HG03039 (cell line): ENCODE data around the gene SSX2IP.
"Not testable (repeated sequence)": the region's sequence is repeated elsewhere in the genome, so short reads cannot be mapped to it uniquely, and the experiment has no call there.

Source experiments
- ATAC-seq: cut with Tn5 transposase; IDR thresholded peaks from one replicate; pipeline ENCODE4 v1.9.1; 2021; ENCODE audit warnings: mild to moderate bottlenecking, moderate library complexity; ENCODE audit not compliant: unreplicated experiment

The SSX2IP gene

DNA sequence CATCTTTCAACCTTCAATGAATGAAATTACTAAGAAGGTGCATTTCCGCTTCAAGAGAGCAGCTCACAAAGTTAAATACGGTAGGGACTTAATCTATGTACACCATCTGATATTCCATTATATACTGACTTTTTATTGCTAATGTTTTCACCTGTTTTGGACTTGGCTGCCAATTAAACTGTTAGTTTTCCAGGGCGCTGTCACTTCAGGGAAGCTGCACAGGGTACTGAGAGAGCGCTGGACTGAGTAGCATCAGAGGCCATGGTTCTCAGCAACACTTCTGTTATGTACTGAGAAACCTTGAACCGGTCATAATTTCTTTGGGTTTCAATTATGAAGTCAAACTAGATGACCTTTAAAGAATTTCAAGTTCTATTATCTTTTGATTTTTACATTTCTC, 8.2 kb downstream of the SSX2IP start:
- ATAC-seq, result no peak

GRCh38 chr1:84677415-84678099, 12.7 kb downstream of the SSX2IP start:
- no peak for ATAC-seq

DNA sequence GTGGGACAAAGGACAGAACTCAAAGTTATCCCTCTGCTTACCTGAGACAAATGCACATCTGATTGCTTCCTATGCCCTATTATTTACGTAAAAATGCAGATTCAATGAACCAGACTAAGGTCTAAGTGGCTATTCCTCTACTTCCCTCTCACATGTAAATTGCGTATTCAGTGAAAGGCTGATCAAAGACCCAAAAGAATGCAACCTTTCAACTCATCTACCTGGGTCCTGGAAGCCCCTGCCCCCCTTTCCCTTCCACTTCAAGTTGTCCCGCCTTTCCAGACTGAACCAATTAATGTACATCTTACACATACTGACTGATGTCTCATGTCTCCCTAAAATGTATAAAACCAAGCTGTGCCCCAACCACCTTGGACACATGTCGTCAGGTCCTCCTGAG, 14.6 kb downstream of the SSX2IP start:
- ATAC-seq, result no peak

GRCh38 chr1:84675106-84675505, 15.2 kb downstream of the SSX2IP start:
- ATAC-seq, result no peak

GRCh38 chr1:84674705-84675104, 15.6 kb downstream of the SSX2IP start:
- no peak for ATAC-seq

- ATAC-seq, result no peak
These were observed 16.2 kb downstream of the SSX2IP start for GRCh38 chr1:84674021-84674420.

DNA sequence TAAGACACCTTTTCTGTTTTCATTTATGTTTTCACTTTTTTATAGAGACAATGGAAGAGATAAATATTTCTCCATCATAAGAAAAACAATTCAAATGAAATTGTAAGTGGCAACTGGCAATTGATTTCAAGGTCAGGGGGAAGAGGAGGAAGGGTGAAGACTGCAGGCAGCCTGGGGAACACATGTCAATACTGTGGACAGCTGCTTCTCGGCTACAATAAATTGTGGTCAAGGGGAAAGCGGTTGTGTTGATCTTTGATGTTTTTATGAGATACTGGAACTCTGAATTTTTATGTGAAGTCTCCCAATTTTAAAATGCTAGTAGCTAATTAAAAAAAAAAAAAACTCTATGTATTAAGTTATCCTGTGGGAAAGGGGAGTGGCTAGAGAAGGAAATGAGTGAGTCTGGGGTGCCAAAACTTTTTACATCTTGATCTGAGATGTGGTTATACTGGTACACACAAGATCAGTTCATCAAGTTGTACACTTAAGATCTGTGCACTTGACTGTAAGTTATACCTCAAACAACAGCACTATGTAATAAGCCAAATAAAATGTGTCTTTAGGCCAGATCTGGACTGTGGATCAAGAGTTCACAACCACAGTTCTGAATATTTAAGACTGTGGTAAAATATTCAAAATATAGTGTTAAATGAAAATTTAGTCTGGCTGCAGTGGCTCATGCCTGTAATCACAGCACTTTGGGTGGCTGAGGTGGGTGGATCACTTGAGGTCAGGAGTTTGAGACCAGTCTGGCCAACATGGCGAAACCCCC, 18.0 kb downstream of the SSX2IP start:
- ATAC-seq, result no peak

- no peak for ATAC-seq
These were observed 20.4 kb downstream of the SSX2IP start for GRCh38 chr1:84669831-84670230.

DNA sequence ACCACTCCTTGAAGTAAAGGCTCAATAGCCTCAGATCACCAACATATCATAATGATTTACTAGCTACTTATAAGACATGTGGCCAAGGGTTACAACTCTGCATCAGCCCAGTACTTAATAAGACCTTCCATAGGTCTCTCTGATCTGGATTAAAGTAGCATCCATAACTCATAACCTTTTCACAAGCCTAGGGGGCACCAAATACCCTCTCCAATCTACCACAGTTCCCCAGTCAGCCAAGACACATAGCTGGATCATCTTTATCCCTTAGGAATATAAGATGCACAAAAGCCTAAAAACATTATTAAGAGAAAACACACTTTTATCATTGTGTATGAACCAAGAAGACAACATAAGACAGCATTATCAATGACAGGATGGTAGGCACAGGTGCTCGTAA, 22.1 kb downstream of the SSX2IP start:
- ATAC-seq, result no peak

DNA sequence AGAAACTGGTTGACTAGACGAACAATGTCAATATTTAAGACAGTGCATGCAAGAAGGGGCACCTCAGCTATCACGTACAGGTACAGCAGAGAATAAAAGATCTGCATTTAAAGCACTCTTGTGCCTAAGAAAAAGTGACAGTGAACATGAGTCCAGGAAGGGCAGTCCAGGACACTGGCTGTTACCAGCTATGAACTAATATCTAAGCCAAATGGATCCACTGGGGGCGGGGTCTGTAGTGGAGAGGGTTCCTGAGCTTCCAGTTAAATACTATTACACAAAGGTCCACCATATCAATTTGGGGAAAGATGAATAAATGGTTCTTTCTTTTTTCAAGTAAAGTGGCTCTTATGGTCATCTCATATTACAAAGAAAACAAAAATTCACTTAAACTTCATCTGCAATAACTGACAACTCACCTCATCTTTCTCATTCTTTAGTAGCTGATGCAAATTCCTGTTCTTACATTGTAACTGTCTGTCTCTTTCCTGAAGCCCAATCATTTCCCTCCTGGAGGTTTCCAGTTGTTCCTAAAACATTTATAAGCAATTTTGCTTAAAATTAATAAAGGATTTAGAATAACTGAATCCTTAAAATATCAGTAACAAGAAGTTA, 24.5 kb downstream of the SSX2IP start:
- no peak for ATAC-seq

DNA sequence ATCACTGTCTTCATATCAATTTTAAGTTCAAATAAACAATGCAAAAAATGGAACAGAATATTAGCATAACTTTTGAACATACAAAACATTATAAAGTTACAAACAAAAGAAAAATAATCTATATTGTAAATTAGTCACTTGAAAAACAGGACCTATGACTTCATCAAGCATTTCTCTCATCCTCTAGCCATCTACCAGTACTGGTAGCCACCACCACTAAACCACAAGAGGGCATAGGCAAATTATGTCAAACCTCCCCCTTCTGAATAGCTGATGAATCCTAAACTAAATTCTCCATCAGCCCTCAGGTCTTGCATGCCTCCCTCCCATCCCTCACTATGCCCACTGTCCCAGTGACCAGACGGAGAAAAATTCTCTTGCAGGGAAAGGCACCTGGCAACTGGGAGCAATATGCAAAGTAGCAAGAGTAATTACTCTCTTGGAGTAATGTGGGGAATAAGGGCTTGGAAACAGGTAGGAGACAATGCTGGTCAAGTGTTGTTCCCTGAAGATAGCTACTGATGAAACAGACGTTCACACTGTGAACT, 37.1 kb downstream of the SSX2IP start:
- ATAC-seq, result no peak

- ATAC-seq, result no peak
These were observed 45.8 kb downstream of the SSX2IP start for GRCh38 chr1:84644472-84644871.

DNA sequence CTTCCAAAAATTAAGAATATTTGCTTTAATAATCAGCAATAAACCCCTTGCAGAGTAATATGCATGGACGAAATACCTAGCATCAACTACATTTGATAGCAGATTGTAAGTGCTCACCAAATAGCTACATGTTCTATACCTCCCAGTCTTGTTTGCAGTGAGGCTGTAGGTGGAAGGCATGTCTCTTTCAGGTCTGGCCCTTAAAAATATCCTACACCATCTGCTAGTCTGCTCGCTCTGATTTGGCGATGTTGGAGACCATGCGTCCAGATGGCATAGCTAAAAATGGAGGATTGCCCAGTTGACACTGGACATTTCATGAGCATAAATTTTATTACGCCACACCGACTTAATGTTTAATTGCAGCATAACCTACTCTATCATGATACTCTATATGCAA, 47.1 kb downstream of the SSX2IP start:
- no peak for ATAC-seq

GRCh38 chr1:84642774-84643173, 47.5 kb downstream of the SSX2IP start:
- ATAC-seq, result no peak

DNA sequence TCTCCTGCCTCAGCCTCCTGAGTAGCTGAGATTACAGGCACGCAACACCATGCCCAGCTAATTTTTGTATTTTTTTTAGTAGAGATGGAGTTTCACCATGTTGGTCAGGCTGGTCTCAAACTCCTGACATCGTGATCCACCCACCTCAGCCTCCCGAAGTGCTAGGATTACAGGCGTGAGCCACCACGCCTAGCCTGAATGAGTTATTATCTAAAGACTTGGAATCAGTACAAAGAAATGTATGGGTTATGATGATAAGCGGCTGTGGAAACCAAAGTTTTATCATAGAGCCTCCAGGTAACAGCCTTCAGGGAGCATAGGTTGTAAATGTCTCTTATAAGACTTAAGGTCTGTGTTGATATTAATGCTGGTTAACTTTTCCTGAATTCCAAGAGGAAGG, 50.5 kb downstream of the SSX2IP start:
- ATAC-seq, result not testable (repeated sequence)

DNA sequence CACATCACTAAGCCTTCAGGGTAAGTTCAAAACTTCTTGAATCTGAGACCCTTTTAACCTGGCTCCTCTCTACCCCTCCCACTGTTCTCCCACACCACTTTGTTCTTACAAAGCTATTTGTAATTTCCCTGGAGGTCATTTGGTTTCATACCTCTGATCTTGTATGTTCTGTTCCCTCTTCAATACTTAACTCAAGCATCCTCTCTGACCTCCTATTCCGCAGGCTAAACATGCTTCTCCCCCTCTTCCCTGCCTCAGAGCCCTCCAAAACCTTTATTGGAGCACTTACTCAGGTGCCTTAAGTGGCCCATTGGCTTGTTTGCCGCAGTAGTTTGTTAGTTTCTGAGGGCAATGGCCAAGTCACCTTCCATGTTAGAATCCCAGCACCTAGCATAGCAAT, 54.8 kb downstream of the SSX2IP start:
- ATAC-seq, result no peak

DNA sequence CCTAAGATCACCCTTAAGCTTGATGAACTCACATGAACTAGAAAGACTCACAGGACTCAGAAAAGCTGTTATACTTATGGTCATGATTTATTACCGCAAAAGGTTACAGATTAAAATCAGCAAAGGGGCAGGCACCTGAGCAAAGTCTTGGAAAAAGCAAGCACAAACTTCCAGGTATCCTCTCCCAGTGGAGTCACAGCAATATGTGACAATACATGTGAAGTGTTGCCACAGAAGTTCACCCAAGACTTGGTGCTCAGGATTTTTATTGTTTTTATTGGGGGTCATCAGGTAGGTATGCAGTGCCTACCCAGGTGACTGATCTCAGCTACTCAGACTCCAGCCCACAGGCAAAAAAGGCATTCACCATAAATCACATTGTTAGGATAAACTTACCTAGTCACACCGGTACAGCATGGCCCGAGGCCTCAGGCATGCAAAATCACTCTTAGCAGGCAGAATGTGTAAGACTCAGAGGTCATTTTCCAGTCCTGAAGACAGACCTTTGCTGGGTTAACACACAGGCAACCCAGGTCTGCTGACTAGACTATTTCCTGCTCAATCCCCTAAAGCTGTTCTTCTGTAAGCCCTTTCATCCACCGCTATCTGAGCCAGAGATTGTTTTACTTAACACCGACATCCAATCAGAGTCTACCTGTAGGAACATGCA, 55.6 kb downstream of the SSX2IP start:
- ATAC-seq, result no peak

DNA sequence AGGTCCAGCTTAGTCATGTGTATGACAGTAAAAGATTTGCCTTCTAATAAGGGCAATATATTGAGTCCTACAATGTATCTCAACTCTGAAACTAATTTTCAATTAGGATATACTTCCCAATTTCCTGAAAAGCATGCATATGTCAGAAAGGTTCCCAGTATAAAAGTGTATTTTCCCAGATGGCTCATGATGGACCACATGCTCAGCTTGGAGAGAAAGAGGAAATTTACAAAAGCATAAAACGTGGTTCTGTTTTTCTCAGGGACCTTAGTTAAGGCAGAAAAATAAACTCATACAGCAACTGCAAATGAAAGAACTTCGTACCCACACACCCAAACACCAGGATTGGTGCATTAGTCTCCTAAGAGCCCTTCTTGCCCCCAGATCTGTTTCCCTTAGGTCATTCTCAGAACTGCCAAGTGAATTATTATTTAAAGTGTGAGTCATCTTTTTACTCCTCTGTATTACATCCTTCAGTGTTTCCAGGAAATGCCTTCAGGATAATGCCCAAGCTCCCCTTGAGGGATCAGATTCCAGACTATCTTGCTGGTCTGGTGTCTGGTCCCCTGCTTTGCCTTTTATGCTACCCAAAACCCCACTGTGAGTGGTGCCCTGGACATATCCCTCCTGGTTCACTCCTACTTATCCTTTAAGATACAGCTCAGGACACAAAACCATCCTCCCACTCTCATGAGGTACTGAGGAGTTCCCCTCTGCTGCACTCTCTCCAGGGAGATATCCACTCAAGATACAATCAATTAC, 57.4 kb downstream of the SSX2IP start:
- ATAC-seq, result no peak

GRCh38 chr1:84632137-84632536, 58.1 kb downstream of the SSX2IP start:
- ATAC-seq, result no peak

GRCh38 chr1:84624876-84625275, 65.4 kb downstream of the SSX2IP start:
- no peak for ATAC-seq

DNA sequence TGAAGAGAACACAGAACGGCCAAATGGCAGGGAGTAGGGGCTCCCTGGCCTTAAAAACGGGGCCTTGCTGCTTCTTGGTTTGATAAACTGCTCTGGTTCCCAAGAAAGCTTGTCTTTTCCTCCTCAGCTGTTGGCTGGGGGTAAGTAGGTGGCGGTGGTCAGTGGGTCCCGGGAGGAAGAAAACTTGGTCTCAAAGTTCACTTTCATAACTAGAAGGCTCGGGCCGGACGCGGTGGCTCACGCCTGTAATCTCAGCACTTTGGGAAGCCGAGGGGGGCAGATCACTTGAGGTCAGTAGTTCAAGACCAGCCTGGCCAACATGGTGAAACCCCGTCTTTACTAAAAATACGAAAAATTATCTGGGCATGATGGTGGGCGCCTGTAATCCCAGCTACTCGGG, 68.7 kb downstream of the SSX2IP start:
- no peak for ATAC-seq
